Right atrium auricular region (tissue), 2 donors: ENCODE measurements around the gene MLNR. TPM values are rescaled to one million over a fixed set of nuclear protein-coding genes. Genes with fewer than 3 reads are reported as not detected.

Experiments
- DNase-seq: peaks from one replicate; pipeline ENCODE4 v3.0.0-alpha.2; 2019; ENCODE audit warnings: low spot score
- H3K27ac ChIP-seq, 2 donors: fragments of 200-600 bp; sonication (generic); 1 replicate in 1 of 2; 2 replicates in 1 of 2; pipeline ENCODE4 v1.5.1; 2016 to 2019
- H3K27me3 ChIP-seq, 2 donors: fragments of 200-600 bp; sonication (generic); one replicate each; pipeline versions ENCODE4 v1.5.1 to v1.6.0; 2017 to 2019
- H3K36me3 ChIP-seq: fragments of 200-600 bp; sonication (generic); one replicate; pipeline ENCODE4 v1.5.1; 2016
- H3K4me1 ChIP-seq, 2 donors: fragments of 200-600 bp; sonication (generic); one replicate each; pipeline versions ENCODE4 v1.5.1 to v1.6.0; 2017 to 2019
- H3K4me3 ChIP-seq, 2 donors: fragments of 200-600 bp; sonication (generic); 1 replicate in 1 of 2; 2 replicates in 1 of 2; pipeline ENCODE4 v1.5.1; 2017 to 2019; ENCODE audit warnings: mild to moderate bottlenecking in 1 of 2, moderate library complexity in 1 of 2
- H3K9me3 ChIP-seq, 2 donors: fragments of 200-600 bp; sonication (generic); one replicate each; pipeline ENCODE4 v1.5.1; 2019
- CTCF ChIP-seq, 2 donors: fragments of 200-600 bp; sonication (generic); IDR thresholded peaks; one replicate each; pipeline ENCODE4 v1.5.1; 2019; ENCODE audit warnings: antibody characterized with exemption in 2 of 2
- total RNA-seq, 2 donors: library from RNA; depleted of rRNA; stranded (reverse); fragments of >200 nt; gene quantifications; one replicate each; pipeline ENCODE4 v1.1.0, GENCODE V29; 2016

Gene MLNR
- total RNA-seq, 2 donors from 2014 or later, result not detected

GRCh38 chr13:49271264-49271663, 51.1 kb downstream of the MLNR start:
- H3K4me1 ChIP-seq, result no peaks in the 10 kb centered on the region
- TF ChIP-seq CTCF (IDR thresholded peaks at IDR 0.05), result no peak
- H3K36me3 ChIP-seq, result peaks cover 11% of the 10 kb centered on the region
- H3K4me3 ChIP-seq, result no peak overlapping the region
- H3K27me3 ChIP-seq, result no peaks in the 10 kb centered on the region
- H3K27ac ChIP-seq, result no peak overlapping the region
- no peak for DNase-seq
- no peaks in the 10 kb centered on the region for H3K9me3 ChIP-seq

Other genes starting within 250 kb of the MLNR start
- 10 to 100 TPM; 22.7 to 29.4 TPM for gene FNDC3A, start 244.4 kb upstream of the MLNR start, total RNA-seq
- gene CDADC1, start 27.6 kb downstream of the MLNR start, total RNA-seq, result 1 to 10 TPM; 3.5 to 4.6 TPM
- gene CAB39L, start 223.7 kb downstream of the MLNR start, total RNA-seq, result 10 to 100 TPM; 24.3 to 27.1 TPM
- gene SETDB2, start 223.9 kb downstream of the MLNR start, total RNA-seq, result 10 to 100 TPM in 1 of 2 donors, 1 to 10 TPM in 1; 7.3 to 12.4 TPM